Fibroblast of skin of abdomen (primary cell): Measurements from ENCODE around the gene SLC24A1.

Source experiments
- DNase-seq: peaks from one replicate; pipeline ENCODE4 v3.0.0-alpha.2; 2013

The SLC24A1 gene

DNA sequence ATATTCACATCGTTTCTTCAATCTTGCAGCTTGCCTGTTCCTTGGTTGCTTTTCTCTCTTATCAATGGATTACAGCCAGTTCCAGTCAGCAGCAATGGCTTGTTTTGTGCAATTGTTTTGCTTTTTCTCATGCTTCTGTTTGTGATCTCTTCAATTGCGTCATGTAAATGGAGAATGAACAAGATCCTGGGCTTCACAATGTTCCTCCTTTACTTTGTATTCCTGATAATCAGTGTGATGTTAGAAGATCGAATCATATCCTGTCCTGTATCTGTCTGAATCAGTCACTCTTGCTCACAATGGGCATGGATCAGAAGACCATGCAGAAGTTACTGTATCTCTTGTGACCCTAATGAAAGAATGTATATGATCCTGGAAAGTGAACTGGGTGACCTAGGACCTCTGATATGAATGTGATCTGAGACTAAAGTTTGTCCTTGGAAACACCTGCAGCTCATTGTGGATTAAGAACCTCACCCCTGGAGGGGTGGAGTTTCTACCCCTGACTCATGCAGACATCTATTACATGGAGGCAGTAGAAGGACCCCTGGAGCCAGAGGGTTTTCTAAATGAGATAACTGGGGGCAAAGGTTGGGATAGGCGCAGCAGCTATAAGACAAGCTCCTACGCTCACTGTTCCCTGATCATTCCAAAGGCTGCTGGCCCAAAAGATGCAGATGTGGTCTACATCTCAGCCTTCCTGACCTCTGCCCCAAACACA lies 32.2 kb downstream of the SLC24A1 start:
- no peak for DNase-seq

DNA sequence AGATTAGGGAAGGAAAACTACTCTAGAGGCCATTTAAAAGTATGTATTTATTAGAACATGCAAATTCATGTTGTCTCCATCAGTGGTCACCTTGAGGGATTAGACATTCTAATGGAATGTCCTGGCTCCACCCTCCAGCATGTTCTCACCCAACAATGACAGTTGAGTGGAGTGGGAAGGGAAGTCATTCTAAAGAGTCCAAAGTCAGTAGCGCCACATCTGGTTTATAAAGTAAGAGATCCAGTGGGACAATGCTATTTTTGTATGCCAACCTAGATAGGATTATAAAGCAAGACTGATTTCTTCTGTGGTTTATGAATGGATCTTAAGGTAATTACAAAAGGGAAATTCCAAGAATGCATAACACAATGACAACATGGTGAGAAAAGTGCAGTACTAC lies 33.3 kb downstream of the SLC24A1 start:
- peak; percentile 45 for DNase-seq

DNA sequence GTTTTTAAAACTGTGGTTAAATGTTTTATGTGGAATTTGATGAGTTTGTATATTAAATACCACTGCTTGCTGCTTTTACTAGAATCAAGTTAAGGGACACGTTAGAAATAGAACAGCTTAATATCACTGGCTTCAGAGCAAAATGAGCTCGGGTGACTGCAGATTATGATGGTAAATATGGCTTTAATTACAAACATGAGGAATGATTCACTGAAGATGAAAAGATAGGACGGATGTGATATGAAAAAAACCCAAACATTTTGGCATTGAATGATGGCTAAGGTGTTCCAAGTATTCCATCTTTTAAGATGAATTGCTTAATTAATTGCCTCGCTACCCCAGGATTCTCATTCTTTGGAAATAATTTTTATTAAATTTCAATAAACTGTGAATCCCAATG lies 33.7 kb downstream of the SLC24A1 start:
- no peak for DNase-seq

DNA sequence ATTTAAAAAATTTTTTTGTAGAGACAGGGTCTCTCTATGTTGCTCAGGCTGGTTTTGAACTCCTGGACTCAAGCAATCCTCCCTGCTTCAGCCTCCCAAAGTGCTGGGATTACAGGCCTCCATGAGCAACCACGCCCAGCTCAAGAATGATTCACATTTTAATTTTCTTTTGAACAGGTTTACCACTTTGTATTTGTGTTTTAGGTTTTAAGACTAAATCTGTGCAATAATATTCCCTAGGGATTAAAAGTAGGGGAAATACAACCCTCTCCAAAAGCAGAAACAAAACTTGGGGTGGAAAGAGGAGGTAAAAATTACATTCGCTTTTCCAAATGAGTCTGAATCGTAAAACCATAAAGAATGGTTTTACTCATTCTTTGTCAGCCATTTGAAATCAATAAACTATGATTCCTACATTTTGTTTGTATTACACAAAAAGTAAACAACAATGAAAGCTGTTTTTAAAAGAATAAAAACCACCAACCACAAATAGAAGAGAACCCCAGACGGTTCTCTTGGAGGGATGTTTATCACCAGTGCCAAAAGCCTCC lies 37.8 kb downstream of the SLC24A1 start:
- no peak for DNase-seq

DNA sequence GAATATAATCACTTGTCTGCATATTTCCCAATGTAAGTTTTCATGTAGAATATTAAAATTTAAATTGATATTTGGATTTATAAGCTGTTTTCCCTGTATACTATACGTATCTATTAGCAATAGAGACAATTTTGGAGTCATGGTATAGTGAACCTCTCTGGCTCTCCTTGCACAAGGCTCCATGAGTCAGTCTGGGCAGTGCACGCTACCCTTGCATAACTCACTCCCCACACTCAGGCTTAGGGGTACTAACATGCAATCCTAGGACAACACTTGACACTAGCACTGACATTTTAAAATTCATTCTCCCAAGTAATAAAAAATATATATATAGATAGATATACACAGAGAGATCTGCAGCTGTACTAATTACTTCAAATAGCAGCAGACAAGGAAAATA lies 39.2 kb downstream of the SLC24A1 start:
- DNase-seq: no peak

DNA sequence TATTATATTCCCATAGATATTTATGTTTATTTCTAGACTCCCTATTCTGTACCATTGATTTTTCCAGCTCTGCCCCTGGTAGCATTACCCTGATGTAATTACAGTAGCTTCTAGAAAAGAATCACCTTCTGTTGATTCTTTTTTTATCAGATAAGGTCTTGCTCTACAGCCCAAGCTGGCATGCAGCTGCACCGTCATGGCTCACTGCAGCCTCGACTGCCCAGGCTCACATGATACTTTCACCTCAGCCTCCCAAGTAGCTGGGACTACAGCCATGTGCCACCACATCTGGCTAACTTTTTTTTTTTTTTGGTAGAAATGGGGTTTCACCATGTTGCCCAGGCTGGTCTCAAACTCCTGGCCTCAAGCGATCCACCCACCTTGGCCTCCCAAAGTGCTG lies 41.8 kb downstream of the SLC24A1 start:
- no peak for DNase-seq

DNA sequence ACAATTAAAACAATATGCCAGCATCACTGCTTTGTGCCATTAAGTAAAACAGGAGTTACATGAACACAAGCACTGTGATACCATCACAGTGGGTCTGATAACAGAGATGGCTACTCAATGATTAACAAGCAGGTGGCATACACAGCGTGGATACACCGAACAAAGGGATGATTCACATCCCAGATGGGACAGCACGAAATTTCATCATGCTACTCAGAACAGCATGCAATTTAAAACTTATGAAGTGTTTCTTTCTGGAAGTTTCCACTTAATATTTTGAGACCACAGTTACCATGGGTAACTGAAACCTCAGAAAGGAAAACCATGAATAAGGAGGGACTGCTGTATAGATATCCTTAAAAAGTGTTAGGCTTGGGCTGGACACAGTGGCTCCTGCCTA lies 44.5 kb downstream of the SLC24A1 start:
- DNase-seq: peak; percentile 41

DNA sequence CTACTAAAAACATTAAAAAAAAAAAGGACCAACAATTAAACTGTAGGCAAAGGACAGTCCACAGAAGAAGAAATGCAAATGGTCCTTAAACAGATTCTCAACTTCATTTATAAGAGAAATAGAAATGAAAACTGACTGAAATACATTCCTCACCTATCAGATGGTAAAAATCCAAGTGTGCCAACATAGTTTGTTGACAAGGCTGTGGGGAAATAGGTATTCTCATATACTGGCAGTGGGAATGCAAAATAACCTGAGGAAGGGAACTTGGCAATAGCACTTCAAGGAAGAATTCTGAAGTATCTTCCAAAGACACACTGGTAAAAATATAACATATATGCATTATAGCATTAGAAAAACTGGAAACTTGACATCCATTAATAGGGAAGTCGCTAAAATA lies 53.8 kb downstream of the SLC24A1 start:
- DNase-seq: no peak

DNA sequence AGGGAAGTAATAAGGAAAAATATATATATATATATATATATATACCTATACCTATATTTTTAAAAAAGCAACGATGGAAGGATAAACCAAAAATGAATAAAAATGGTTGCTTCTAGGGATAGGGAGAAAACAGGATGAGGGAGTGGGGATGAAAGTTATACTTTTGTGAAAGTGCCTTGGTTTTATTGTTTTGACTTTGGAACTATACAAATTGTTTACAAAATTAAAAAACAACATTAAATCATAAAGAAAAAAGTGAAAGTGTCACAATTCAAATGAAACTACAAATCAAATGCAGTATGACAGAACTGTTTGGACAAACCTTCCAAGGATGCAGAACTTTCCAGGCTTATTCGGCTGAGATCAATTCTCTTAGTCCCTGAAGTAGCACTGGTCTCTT lies 54.4 kb downstream of the SLC24A1 start:
- DNase-seq: no peak

DNA sequence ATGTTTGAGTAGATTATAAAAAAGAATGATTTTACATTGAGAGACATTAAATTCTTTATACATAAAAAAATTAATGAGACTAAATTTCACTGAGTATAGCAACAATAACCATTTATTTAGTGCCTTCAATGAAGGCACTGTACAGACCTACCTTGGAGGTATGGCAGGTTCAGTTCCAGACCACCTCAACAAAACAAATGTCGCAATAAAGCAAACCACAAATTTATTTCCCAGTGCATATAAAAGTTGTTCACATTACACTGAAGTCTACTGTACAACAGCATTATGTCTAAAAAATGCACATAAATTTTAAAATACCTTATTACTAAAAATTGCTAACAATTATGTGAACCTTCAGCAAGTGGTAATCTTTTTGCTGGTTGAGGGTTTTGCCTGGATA lies 58.8 kb downstream of the SLC24A1 start:
- DNase-seq: no peak

DNA sequence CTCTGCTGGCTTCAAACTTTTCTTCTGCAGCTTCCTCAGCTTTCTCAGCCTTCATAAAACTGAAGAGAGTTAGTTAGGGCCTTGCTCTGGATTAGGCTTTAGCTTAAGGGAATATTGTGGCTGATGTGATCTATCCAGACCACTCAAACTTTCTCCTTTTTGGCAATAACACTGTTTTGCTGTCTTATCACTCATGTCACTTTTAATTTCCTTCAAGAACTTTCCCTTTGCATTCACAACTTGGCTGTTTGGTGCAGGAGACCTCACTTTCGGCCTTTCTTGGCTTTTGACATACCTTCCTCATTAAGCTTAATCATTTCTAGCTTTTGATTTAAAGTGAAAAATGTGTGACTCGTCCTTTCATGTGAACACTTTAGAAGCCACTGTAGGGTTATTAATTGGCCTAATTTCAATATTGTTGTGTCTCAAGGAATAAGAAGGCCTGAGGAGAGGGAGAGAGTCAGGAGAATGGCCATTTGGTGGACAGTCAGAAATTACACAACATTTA lies 60.7 kb downstream of the SLC24A1 start:
- no peak for DNase-seq

DNA sequence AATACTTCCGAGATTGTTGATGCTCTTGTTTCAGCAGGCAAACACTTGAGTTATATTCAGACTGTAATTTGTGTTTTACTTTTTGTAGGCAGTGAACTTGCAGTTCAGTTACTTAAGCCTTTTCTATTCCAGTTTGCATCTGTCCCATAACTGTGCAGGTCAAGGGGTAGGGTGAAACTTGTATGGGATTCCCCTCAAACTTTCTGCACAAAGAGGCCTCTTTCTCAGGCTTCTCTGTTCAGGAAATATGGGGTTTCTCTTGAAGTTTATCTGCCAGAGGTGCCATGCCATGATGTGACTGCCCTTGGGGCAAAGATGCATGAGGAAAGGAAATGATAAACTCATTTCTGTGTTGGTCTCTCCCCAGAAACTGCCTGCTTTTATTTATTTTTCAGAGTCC lies 66.7 kb downstream of the SLC24A1 start:
- DNase-seq: no peak

DNA sequence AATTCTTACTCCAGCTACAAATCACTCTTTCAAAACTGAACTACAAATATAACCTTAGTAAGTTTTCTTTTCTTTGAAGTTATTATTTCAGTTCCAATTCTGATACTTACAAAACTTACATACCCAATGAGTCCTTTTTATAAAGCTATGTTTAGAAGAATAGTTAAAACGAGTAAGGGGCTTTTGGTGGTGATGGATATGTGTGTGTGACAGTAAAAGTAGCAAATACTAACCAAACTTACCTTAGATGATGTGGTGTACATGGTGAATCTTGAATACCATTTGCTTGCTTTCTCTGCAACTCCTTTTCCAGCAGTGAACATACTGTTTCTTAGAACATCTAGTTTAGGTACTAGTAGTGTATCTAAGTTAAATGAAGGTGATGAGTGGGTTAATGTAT lies 68.4 kb downstream of the SLC24A1 start:
- no peak for DNase-seq

DNA sequence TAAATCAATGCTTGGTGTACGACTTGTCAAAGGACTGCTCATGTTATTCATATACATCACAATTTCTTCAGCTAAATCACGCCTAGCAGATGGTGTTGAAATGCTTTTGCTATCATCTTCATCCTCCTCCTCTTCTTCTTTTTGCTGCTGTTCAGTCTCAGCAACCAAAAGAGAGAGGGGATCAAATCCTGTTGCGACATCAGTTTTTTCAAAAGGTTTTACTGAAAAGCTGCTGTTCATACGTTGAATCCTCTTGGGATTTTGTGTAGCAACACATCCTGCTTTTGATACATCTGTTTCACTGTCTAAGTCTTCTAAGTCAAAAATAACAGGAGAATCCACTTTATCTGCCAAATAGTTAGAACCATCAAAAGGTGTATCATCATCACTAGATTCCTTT lies 69.0 kb downstream of the SLC24A1 start:
- DNase-seq: no peak

DNA sequence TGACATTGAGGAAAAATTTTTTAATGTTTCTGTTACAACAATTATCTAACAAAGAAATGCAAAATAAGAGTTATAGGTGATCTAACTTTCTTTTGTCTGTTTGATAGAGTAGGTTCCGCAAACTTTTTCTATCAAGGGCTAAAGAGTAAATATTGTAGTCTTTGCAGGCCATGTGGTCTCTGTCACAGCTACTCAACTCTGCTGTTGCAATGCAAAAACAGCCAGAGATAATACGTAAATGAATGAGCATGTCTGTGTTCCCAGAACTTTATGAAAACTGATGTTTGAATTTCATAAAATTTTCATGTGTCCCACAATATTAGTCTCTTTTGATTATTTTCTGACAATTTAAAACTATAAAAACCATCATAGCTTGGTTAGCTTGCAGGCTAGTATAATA lies 73.3 kb downstream of the SLC24A1 start:
- no peak for DNase-seq
